Stimulated activated effector memory CD8-positive, alpha-beta T cell treated with anti-CD3 and anti-CD28 coated beads, Interleukin-12 subunit alpha, Interleukin-12 subunit beta, amount 100 ng/mL, for 72 hours (primary cell): ENCODE results near the gene MAP4K1.
A peak's percentile ranks its signal among the peaks of the same experiment; 100 is the strongest.

Experiments
- ATAC-seq: fragments of 150-1000 bp; cut with Tn5 transposase; 2 replicates; pipeline ENCODE4 v1.10.0; 2021
- DNase-seq, 2 donors: peaks; one replicate each; pipeline ENCODE4 v3.0.0; 2021 to 2022; ENCODE audit warnings: low spot score in 2 of 2
- H3K27ac Mint-ChIP-seq: one replicate; pipeline ENCODE4 v1.8.0; 2022; ENCODE audit warnings: mild to moderate bottlenecking, mixed read lengths
- H3K36me3 Mint-ChIP-seq: one replicate; pipeline ENCODE4 v1.8.0; 2022; ENCODE audit warnings: mild to moderate bottlenecking, mixed read lengths
- H3K4me1 Mint-ChIP-seq: one replicate; pipeline ENCODE4 v1.8.0; 2022; ENCODE audit warnings: mixed read lengths
- H3K4me3 Mint-ChIP-seq: one replicate; pipeline ENCODE4 v1.8.0; 2022; ENCODE audit warnings: mild to moderate bottlenecking, mixed read lengths
- H3K9me3 Mint-ChIP-seq: one replicate; pipeline ENCODE4 v1.8.0; 2022; ENCODE audit warnings: mixed read lengths

MAP4K1 gene

GRCh38 chr19:38617764-38618589, at the start of gene MAP4K1:
Gene MAP4K1 (minus strand): TSS chr19:38617953. CDS start chr19:38617895, 58 bp downstream.
- H3K9me3 Mint-ChIP-seq, result no peaks in the 10 kb centered on the region
- peak; percentile 76 for ATAC-seq
- peak; percentile 40 to 82 for DNase-seq
- peak within 1 kb of the TSS; percentile 100 for H3K4me3 Mint-ChIP-seq
- H3K4me1 Mint-ChIP-seq, result peaks cover 66% of the 10 kb centered on the region
- peak within 1 kb of the TSS; percentile 96 for H3K27ac Mint-ChIP-seq
- H3K36me3 Mint-ChIP-seq, result peaks cover 83% of the 10 kb centered on the region

- H3K4me1 Mint-ChIP-seq, result peaks cover 93% of the 10 kb centered on the region
- no peaks in the 10 kb centered on the region for H3K9me3 Mint-ChIP-seq
- peak; percentile 98 for ATAC-seq
- H3K4me3 Mint-ChIP-seq, result peak overlapping the region; percentile 39
- H3K36me3 Mint-ChIP-seq, result peaks cover 61% of the 10 kb centered on the region
- H3K27ac Mint-ChIP-seq, result peak overlapping the region; percentile 35
- peak in 1 of 2 donors; percentile 33 for DNase-seq
Measured at GRCh38 chr19:38666663-38667511, 49.1 kb upstream of the MAP4K1 start.

GRCh38 chr19:38665950-38666662, 48.4 kb upstream of the MAP4K1 start:
- Mint-ChIP-seq H3K27ac (peak overlapping the region; percentile 35), H3K4me1 (peaks cover 90% of the 10 kb centered on the region), H3K36me3 (peaks cover 60% of the 10 kb centered on the region), H3K4me3 (peak overlapping the region; percentile 39), H3K9me3 (no peaks in the 10 kb centered on the region)
- ATAC-seq (no peak), DNase-seq (no peak)

GRCh38 chr19:38665219-38665931, 47.6 kb upstream of the MAP4K1 start:
- no peaks in the 10 kb centered on the region for H3K9me3 Mint-ChIP-seq
- DNase-seq, result no peak
- peaks cover 62% of the 10 kb centered on the region for H3K36me3 Mint-ChIP-seq
- no peak for ATAC-seq
- peak overlapping the region; percentile 35 for H3K27ac Mint-ChIP-seq
- peaks cover 90% of the 10 kb centered on the region for H3K4me1 Mint-ChIP-seq
- H3K4me3 Mint-ChIP-seq, result peak overlapping the region; percentile 50

GRCh38 chr19:38664503-38665211, 46.9 kb upstream of the MAP4K1 start:
- peaks cover 89% of the 10 kb centered on the region for H3K4me1 Mint-ChIP-seq
- peaks cover 62% of the 10 kb centered on the region for H3K36me3 Mint-ChIP-seq
- peak overlapping the region; percentile 35 for H3K27ac Mint-ChIP-seq
- no peak for DNase-seq
- no peaks in the 10 kb centered on the region for H3K9me3 Mint-ChIP-seq
- H3K4me3 Mint-ChIP-seq, result peak overlapping the region; percentile 50
- ATAC-seq, result no peak

GRCh38 chr19:38663957-38664502, 46.3 kb upstream of the MAP4K1 start:
- peak overlapping the region; percentile 50 for H3K4me3 Mint-ChIP-seq
- peak overlapping the region; percentile 35 for H3K27ac Mint-ChIP-seq
- DNase-seq, result no peak
- H3K4me1 Mint-ChIP-seq, result peaks cover 83% of the 10 kb centered on the region
- ATAC-seq, result no peak
- no peaks in the 10 kb centered on the region for H3K9me3 Mint-ChIP-seq
- peaks cover 61% of the 10 kb centered on the region for H3K36me3 Mint-ChIP-seq

- ATAC-seq (no peak), DNase-seq (no peak)
- H3K27ac Mint-ChIP-seq, result no peak overlapping the region
- H3K4me1 Mint-ChIP-seq, result peaks cover 79% of the 10 kb centered on the region
- H3K36me3 Mint-ChIP-seq, result peaks cover 61% of the 10 kb centered on the region
- H3K4me3 Mint-ChIP-seq, result no peak overlapping the region
- no peaks in the 10 kb centered on the region for H3K9me3 Mint-ChIP-seq
Measured at GRCh38 chr19:38663156-38663651, 45.5 kb upstream of the MAP4K1 start.

- Mint-ChIP-seq H3K27ac (peak overlapping the region; percentile 61), H3K4me3 (no peak overlapping the region), H3K36me3 (peaks cover 61% of the 10 kb centered on the region), H3K4me1 (peaks cover 79% of the 10 kb centered on the region), H3K9me3 (no peaks in the 10 kb centered on the region)
- DNase-seq (no peak), ATAC-seq (no peak)
Measured at GRCh38 chr19:38662537-38663155, 44.9 kb upstream of the MAP4K1 start.

- H3K4me3 Mint-ChIP-seq, result no peak overlapping the region
- H3K36me3 Mint-ChIP-seq, result peaks cover 62% of the 10 kb centered on the region
- no peaks in the 10 kb centered on the region for H3K9me3 Mint-ChIP-seq
- peak overlapping the region; percentile 61 for H3K27ac Mint-ChIP-seq
- H3K4me1 Mint-ChIP-seq, result peaks cover 80% of the 10 kb centered on the region
- ATAC-seq (no peak), DNase-seq (no peak)
Measured at GRCh38 chr19:38661996-38662395, 44.2 kb upstream of the MAP4K1 start.

GRCh38 chr19:38661136-38661535, 43.4 kb upstream of the MAP4K1 start:
- H3K36me3 Mint-ChIP-seq, result peaks cover 69% of the 10 kb centered on the region
- DNase-seq (no peak), ATAC-seq (no peak)
- no peak overlapping the region for H3K4me3 Mint-ChIP-seq
- H3K9me3 Mint-ChIP-seq, result no peaks in the 10 kb centered on the region
- H3K4me1 Mint-ChIP-seq, result peaks cover 80% of the 10 kb centered on the region
- peak overlapping the region; percentile 58 for H3K27ac Mint-ChIP-seq

- Mint-ChIP-seq H3K4me3 (no peak overlapping the region), H3K9me3 (no peaks in the 10 kb centered on the region), H3K36me3 (peaks cover 71% of the 10 kb centered on the region), H3K27ac (peak overlapping the region; percentile 58), H3K4me1 (peaks cover 80% of the 10 kb centered on the region)
- no peak for DNase-seq
- ATAC-seq, result no peak
Measured at GRCh38 chr19:38660724-38661123, 43.0 kb upstream of the MAP4K1 start.

GRCh38 chr19:38658462-38659306, 40.9 kb upstream of the MAP4K1 start:
- DNase-seq (no peak), ATAC-seq (no peak)
- peak overlapping the region; percentile 98 for H3K27ac Mint-ChIP-seq
- peak overlapping the region; percentile 63 for H3K4me3 Mint-ChIP-seq
- H3K4me1 Mint-ChIP-seq, result peaks cover 81% of the 10 kb centered on the region
- peaks cover 86% of the 10 kb centered on the region for H3K36me3 Mint-ChIP-seq
- no peaks in the 10 kb centered on the region for H3K9me3 Mint-ChIP-seq
